ENCODE results near the gene LEAP2. TPM values are rescaled to one million over a fixed set of nuclear protein-coding genes. Genes with fewer than 3 reads are reported as not detected.

The LEAP2 gene
- total and polyA plus RNA-seq, 2 of the 8 experiments (the other 6 are each of a cell fraction or from before 2014, with no cell fraction given): 1.8 to 2.9 TPM

GRCh38 chr5:132860742-132861141 lies 12.7 kb upstream of the LEAP2 start:
- Histone ChIP-seq H3K14ac (ENCODE audit: insufficient read length) (no peak overlapping the region), H3K4ac (replicated peaks; ENCODE audit: insufficient read length, low read depth, low read length) (no peak overlapping the region), H3K9me3 (ENCODE audit: insufficient read depth in 2 of 2, low read depth in 1 of 2, low read length in 1 of 2) (no peaks in the 10 kb centered on the region), H2BK120ac (replicated peaks; ENCODE audit: low read depth, low read length) (no peak overlapping the region), H4K20me1 (replicated peaks in 1 of 2; ENCODE audit: control insufficient read depth in 1 of 2, insufficient read depth in 2 of 2, low read length in 2 of 2) (no peaks in the 10 kb centered on the region), H3K23ac (ENCODE audit: insufficient read length) (no peak overlapping the region), H3K4me1 (replicated peaks in 1 of 4; ENCODE audit: control insufficient read depth in 3 of 4, insufficient read depth in 4 of 4, low read length in 3 of 4) (peaks cover 2 to 5% (median 4%) of the 10 kb centered on the region in 4 experiments; a peak in 5 of 7 replicates), H4K91ac (replicated peaks; ENCODE audit: insufficient read length, low read length) (no peak overlapping the region), H2AFZ (ENCODE audit: low read length) (no peak overlapping the region), H2BK15ac (ENCODE audit: low read length) (no peak overlapping the region), H3K56ac (replicated peaks; ENCODE audit: insufficient read length, low read depth, low read length) (no peak overlapping the region), H3K4me2 (ENCODE audit: insufficient read depth in 1 of 2, low read depth in 2 of 2, low read length in 2 of 2) (no peak overlapping the region), H2BK12ac (ENCODE audit: low read depth, low read length) (no peak overlapping the region), H3K79me1 (ENCODE audit: low read depth, low read length) (no peaks in the 10 kb centered on the region), H3K27ac (ENCODE audit: low read depth, low read length) (no peak overlapping the region), H2BK5ac (ENCODE audit: low read depth, low read length) (no peak overlapping the region), H3K27me3 (replicated peaks in 1 of 4; ENCODE audit: control insufficient read depth in 3 of 4, extremely low read depth in 1 of 4, insufficient read depth in 3 of 4, low read length in 3 of 4) (no peaks in the 10 kb centered on the region), H3K4me3 (ENCODE audit: extremely low read depth in 1 of 4, insufficient read depth in 2 of 4, low read depth in 3 of 4, low read length in 4 of 4) (no peak overlapping the region), H3K18ac (ENCODE audit: extremely low read depth, low read length) (no peak overlapping the region), H3K23me2 (ENCODE audit: low read depth, low read length) (peaks cover 3% of the 10 kb centered on the region), H3K9ac (replicated peaks in 1 of 4; ENCODE audit: extremely low read depth in 1 of 4, low read depth in 3 of 4, low read length in 3 of 4) (no peak overlapping the region), H3K36me3 (ENCODE audit: control insufficient read depth in 2 of 4, insufficient read depth in 4 of 4, low read length in 3 of 4) (no peaks in the 10 kb centered on the region), H2AK5ac (ENCODE audit: low read depth, low read length) (no peak overlapping the region), H2BK20ac (ENCODE audit: low read length) (no peak overlapping the region), H3K79me2 (ENCODE audit: control insufficient read depth in 1 of 2, insufficient read depth in 2 of 2, low read length in 2 of 2) (no peaks in the 10 kb centered on the region), H4K8ac (ENCODE audit: extremely low read depth, insufficient read depth, low read length) (no peak overlapping the region), H4K5ac (ENCODE audit: insufficient read length, low read depth, low read length) (no peak overlapping the region)
- DNase-seq (ENCODE audit: low read depth in 1 of 2, low spot score in 2 of 2) (no peak), FAIRE-seq (no peak)
- 73% methylated on average over 5 of the region's 5 CpGs; no CpG with 5 or more reads in 1 of the 2 experiments for WGBS, 2 experiments (ENCODE audit: extremely low coverage in 1 of 2, insufficient coverage in 1 of 2, insufficient read length in 1 of 2, insufficient replicate concordance in 2 of 2, low coverage in 1 of 2, low lambda C conversion rate in 2 of 2, missing lambda C conversion rate in 1 of 2)
- TF ChIP-seq KDM4A (IDR thresholded peaks at IDR 0.05; ENCODE audit: low read depth, low read length, severe bottlenecking) (no peak), CTBP2 (IDR thresholded peaks at IDR 0.05; ENCODE audit: borderline replicate concordance, insufficient read depth, insufficient read length, low read length) (no peak), BRCA1 (IDR thresholded peaks at IDR 0.05; ENCODE audit: low read depth, low read length) (no peak), NRF1 (IDR thresholded peaks at IDR 0.05; ENCODE audit: low read depth, low read length) (no peak), CHD2 (IDR thresholded peaks at IDR 0.05; ENCODE audit: low read length) (no peak), EZH2 (IDR thresholded peaks at IDR 0.05; ENCODE audit: low read depth, low read length, severe bottlenecking) (no peak), HDAC6 (IDR thresholded peaks at IDR 0.05; ENCODE audit: low read depth, low read length) (no peak), SUZ12 (IDR thresholded peaks at IDR 0.05; ENCODE audit: low read length) (no peak), EGR1 (IDR thresholded peaks at IDR 0.05; ENCODE audit: borderline replicate concordance, low read depth, low read length) (no peak)
- POLR2A ChIA-PET (ENCODE audit: partially characterized antibody): interaction anchor here (0.8 to 1.4 kb wide), 3 partner anchors 30 to 90 kb away, joined by 3 to 4 read pairs (median 3); no protein-coding TSS in a partner anchor
- CTCF ChIA-PET (ENCODE audit: partially characterized antibody): interaction anchor here (1.3 to 32.2 kb wide), 5 partner anchors 12 to 333 kb away, joined by 3 to 465 read pairs (median 6); partner anchors contain the start of gene SHROOM1

All from H1 (cell line).